ENCODE measurements around the gene CADPS. TPM values are rescaled to one million over a fixed set of nuclear protein-coding genes. Genes with fewer than 3 reads are reported as not detected.

CADPS gene
- polyA plus RNA-seq, 1 donor (not counting 4 experiments of a cell fraction or from before 2014, with no cell fraction given), result not detected

- Histone ChIP-seq H2AFZ (ENCODE audit: control insufficient read depth, low read length) (no peak overlapping the region), H3K36me3 (ENCODE audit: control insufficient read depth in 2 of 2, extremely low read depth in 1 of 2, insufficient read depth in 2 of 2, low read length in 2 of 2) (no peaks in the 10 kb centered on the region), H3K4me1 (ENCODE audit: control insufficient read depth, extremely low read depth, insufficient read depth, low read length) (no peaks in the 10 kb centered on the region), H3K4me2 (ENCODE audit: control insufficient read depth, extremely low read depth, insufficient read depth, low read depth, low read length) (no peak overlapping the region), H3K27me3 (ENCODE audit: control insufficient read depth, extremely low read depth, insufficient read depth, low read length) (no peaks in the 10 kb centered on the region), H3K4me3 (ENCODE audit: control insufficient read depth in 2 of 3, extremely low read depth in 1 of 3, insufficient read depth in 2 of 3, low read depth in 1 of 3, low read length in 3 of 3) (no peak overlapping the region), H3K9me3 (ENCODE audit: control insufficient read depth, low read depth, low read length) (no peaks in the 10 kb centered on the region), H3K79me2 (ENCODE audit: control insufficient read depth, insufficient read depth, low read length) (no peaks in the 10 kb centered on the region), H3K9me1 (ENCODE audit: control insufficient read depth, extremely low read depth, insufficient read depth, low read length) (no peaks in the 10 kb centered on the region), H4K20me1 (ENCODE audit: control insufficient read depth, extremely low read depth, insufficient read depth, low read length) (no peaks in the 10 kb centered on the region), H3K9ac (ENCODE audit: control insufficient read depth, extremely low read depth, insufficient read depth, low read length) (no peak overlapping the region), H3K27ac (ENCODE audit: control insufficient read depth, insufficient read depth, low read length) (no peak overlapping the region)
- TF ChIP-seq EZH2 (IDR thresholded peaks at IDR 0.05; ENCODE audit: low read length) (no peak), CTCF (optimal IDR thresholded peaks at IDR 0.05 in 1 of 3, IDR thresholded peaks at IDR 0.05 in 1 of 3, conservative IDR thresholded peaks at IDR 0.05 in 1 of 3; ENCODE audit: extremely low read depth in 1 of 3, insufficient read depth in 2 of 3, low read length in 3 of 3) (no peak)
- FAIRE-seq (no peak), DNase-seq (ENCODE audit: low read depth, low spot score) (no peak)
- dilution Hi-C loops (cut with MboI; ENCODE audit: extremely low pct_ligation_motif_present, low sequenced_read_pairs), result no loop called here
These were observed 343.7 kb downstream of the CADPS start for GRCh38 chr3:62531493-62531892.

GRCh38 chr3:62529230-62529629 lies 346.0 kb downstream of the CADPS start:
- dilution Hi-C loops (cut with MboI; ENCODE audit: extremely low pct_ligation_motif_present, low sequenced_read_pairs), result no loop called here
- Histone ChIP-seq H3K9me3 (ENCODE audit: control insufficient read depth, low read depth, low read length) (no peaks in the 10 kb centered on the region), H3K79me2 (ENCODE audit: control insufficient read depth, insufficient read depth, low read length) (no peaks in the 10 kb centered on the region), H3K9me1 (ENCODE audit: control insufficient read depth, extremely low read depth, insufficient read depth, low read length) (no peaks in the 10 kb centered on the region), H3K27me3 (ENCODE audit: control insufficient read depth, extremely low read depth, insufficient read depth, low read length) (no peaks in the 10 kb centered on the region), H3K4me3 (ENCODE audit: control insufficient read depth in 2 of 3, extremely low read depth in 1 of 3, insufficient read depth in 2 of 3, low read depth in 1 of 3, low read length in 3 of 3) (no peak overlapping the region), H3K27ac (ENCODE audit: control insufficient read depth, insufficient read depth, low read length) (no peak overlapping the region), H3K36me3 (ENCODE audit: control insufficient read depth in 2 of 2, extremely low read depth in 1 of 2, insufficient read depth in 2 of 2, low read length in 2 of 2) (no peaks in the 10 kb centered on the region), H3K4me2 (ENCODE audit: control insufficient read depth, extremely low read depth, insufficient read depth, low read depth, low read length) (no peak overlapping the region), H3K4me1 (ENCODE audit: control insufficient read depth, extremely low read depth, insufficient read depth, low read length) (peaks cover 5% of the 10 kb centered on the region), H3K9ac (ENCODE audit: control insufficient read depth, extremely low read depth, insufficient read depth, low read length) (no peak overlapping the region), H4K20me1 (ENCODE audit: control insufficient read depth, extremely low read depth, insufficient read depth, low read length) (no peaks in the 10 kb centered on the region), H2AFZ (ENCODE audit: control insufficient read depth, low read length) (no peak overlapping the region)
- FAIRE-seq (peak; percentile 92), DNase-seq (ENCODE audit: low read depth, low spot score) (no peak)
- TF ChIP-seq EZH2 (IDR thresholded peaks at IDR 0.05; ENCODE audit: low read length) (no peak), CTCF (optimal IDR thresholded peaks at IDR 0.05 in 1 of 3, IDR thresholded peaks at IDR 0.05 in 1 of 3, conservative IDR thresholded peaks at IDR 0.05 in 1 of 3; ENCODE audit: extremely low read depth in 1 of 3, insufficient read depth in 2 of 3, low read length in 3 of 3) (no peak)
